ENCODE data around the gene TUBGCP2. TPM values are rescaled to one million over a fixed set of nuclear protein-coding genes. Genes with fewer than 3 reads are reported as not detected.

TUBGCP2 gene
- total RNA-seq, 1 experiment from 2014 or later: 52.4 TPM

- Histone ChIP-seq H2AK5ac (ENCODE audit: insufficient read length, low read length) (no peak overlapping the region), H3K9ac (ENCODE audit: extremely low read depth, insufficient read length, low read length) (no peak overlapping the region), H2BK5ac (ENCODE audit: insufficient read length, low read length) (no peak overlapping the region), H3K79me2 (ENCODE audit: insufficient read depth, low read length) (no peaks in the 10 kb centered on the region), H4K8ac (replicated peaks; ENCODE audit: insufficient read length, low read depth, low read length) (no peak overlapping the region), H4K5ac (ENCODE audit: insufficient read length, low read depth, low read length) (no peak overlapping the region), H3T11ph (ENCODE audit: low read length) (no peak overlapping the region), H3K4me2 (ENCODE audit: insufficient read depth, insufficient read length, low read length) (no peak overlapping the region), H3K18ac (ENCODE audit: insufficient read length, low read depth, low read length) (no peak overlapping the region), H3K27ac (ENCODE audit: insufficient read length, low read depth, low read length) (no peak overlapping the region), H3K79me1 (ENCODE audit: insufficient read depth, low read depth, low read length, poor library complexity, severe bottlenecking) (no peaks in the 10 kb centered on the region), H2AFZ (ENCODE audit: low read length) (no peak overlapping the region), H3K9me3 (ENCODE audit: control insufficient read depth, low read depth, low read length) (no peaks in the 10 kb centered on the region), H2BK15ac (ENCODE audit: low read depth, low read length) (no peak overlapping the region), H3K4ac (ENCODE audit: low read depth, low read length) (no peak overlapping the region), H3K4me1 (ENCODE audit: insufficient read depth, low read length) (peaks cover 2% of the 10 kb centered on the region; the same call in 1 of the 2 replicates), H4K20me1 (ENCODE audit: control insufficient read depth, insufficient read depth, insufficient read length) (no peaks in the 10 kb centered on the region), H3K14ac (ENCODE audit: insufficient read depth, low read length) (no peak overlapping the region), H3K23ac (ENCODE audit: insufficient read length, low read depth, low read length) (no peak overlapping the region), H2BK12ac (ENCODE audit: insufficient read length, low read depth, low read length) (no peak overlapping the region), H2BK120ac (ENCODE audit: low read depth, low read length, poor library complexity, severe bottlenecking) (no peak overlapping the region), H4K91ac (ENCODE audit: insufficient read length, low read depth, low read length) (no peak overlapping the region), H3K23me2 (ENCODE audit: insufficient read length, low read depth, low read length, poor library complexity, severe bottlenecking) (no peaks in the 10 kb centered on the region), H3K56ac (ENCODE audit: insufficient read length, low read depth, low read length) (no peak overlapping the region), H3K27me3 (ENCODE audit: insufficient read depth, low read length) (no peaks in the 10 kb centered on the region; the same call in 1 of the 2 replicates), H2BK20ac (ENCODE audit: low read depth, low read length, poor library complexity, severe bottlenecking) (no peak overlapping the region)
- Mint-ChIP-seq H3K27me3 (ENCODE audit: low read depth) (peaks cover 26% of the 10 kb centered on the region), H3K9me3 (no peaks in the 10 kb centered on the region; a peak in 1 of 5 replicates), H3K4me1 (peaks cover 11 to 36% of the 10 kb centered on the region in 2 experiments), H3K36me3 (ENCODE audit: insufficient read depth in 1 of 3, low read depth in 3 of 3) (no peaks in the 10 kb centered on the region; a peak in 2 of 7 replicates), H3K4me3 (no peak overlapping the region; a peak in 1 of 5 replicates), H3K27ac (peak overlapping the region in 1 of 3 experiments; percentile 40; a peak in 1 of 7 replicates)
- DNase-seq: peak; percentile 55
- no CpG with 5 or more reads among the region's 11 CpGs for WGBS (ENCODE audit: extremely low coverage, insufficient read length, low lambda C conversion rate)
- no peak for TF ChIP-seq CTCF (conservative IDR thresholded peaks at IDR 0.05)
Measured at GRCh38 chr10:133346413-133346812, 37.7 kb upstream of the TUBGCP2 start.

Measured in H9 (cell line).